HL-60 (cell line): ENCODE results near the gene CHD2.

Source experiments
- DNase-seq, 2 experiments: peaks; one replicate each; pipeline ENCODE4 v3.0.0-alpha.2; 2010 to 2020; ENCODE audit warnings: low read depth in 1 of 2, low spot score in 1 of 2
- H3K27ac ChIP-seq: fragments of 250-450 bp; sonication (Bioruptor Pico); replicated peaks from 2 replicates; pipeline ENCODE4 v1.5.1; 2020; ENCODE audit warnings: mild to moderate bottlenecking, moderate library complexity
- H3K27me3 ChIP-seq: fragments of 250-450 bp; sonication (Bioruptor Pico); 2 replicates; pipeline ENCODE4 v1.5.1; 2021; ENCODE audit warnings: mild to moderate bottlenecking, moderate library complexity; ENCODE audit not compliant: insufficient read depth, poor library complexity, severe bottlenecking
- H3K4me3 ChIP-seq: replicated peaks from 2 replicates; pipeline ENCODE4 v1.5.1; 2011; ENCODE audit warnings: mild to moderate bottlenecking, control low read depth, low read length; ENCODE audit not compliant: insufficient read depth
- CTCF ChIP-seq: IDR thresholded peaks from one replicate; pipeline ENCODE4 v1.5.1; 2011; ENCODE audit warnings: low read length, control low read depth, inconsistent platforms; ENCODE audit not compliant: insufficient read depth
- GABPA ChIP-seq: IDR thresholded peaks from 2 replicates; pipeline ENCODE4 v1.6.1; 2012; ENCODE audit warnings: low read depth
- POLR2AphosphoS5 ChIP-seq: IDR thresholded peaks from 2 replicates; pipeline ENCODE4 v1.6.1; 2012; ENCODE audit warnings: low read depth
- REST ChIP-seq: IDR thresholded peaks from 2 replicates; pipeline ENCODE4 v1.6.1; 2012; ENCODE audit warnings: low read depth; ENCODE audit not compliant: insufficient replicate concordance
- SPI1 ChIP-seq: IDR thresholded peaks from 2 replicates; pipeline ENCODE4 v1.6.1; 2012; ENCODE audit warnings: low read depth, mild to moderate bottlenecking, borderline replicate concordance

The CHD2 gene

DNA sequence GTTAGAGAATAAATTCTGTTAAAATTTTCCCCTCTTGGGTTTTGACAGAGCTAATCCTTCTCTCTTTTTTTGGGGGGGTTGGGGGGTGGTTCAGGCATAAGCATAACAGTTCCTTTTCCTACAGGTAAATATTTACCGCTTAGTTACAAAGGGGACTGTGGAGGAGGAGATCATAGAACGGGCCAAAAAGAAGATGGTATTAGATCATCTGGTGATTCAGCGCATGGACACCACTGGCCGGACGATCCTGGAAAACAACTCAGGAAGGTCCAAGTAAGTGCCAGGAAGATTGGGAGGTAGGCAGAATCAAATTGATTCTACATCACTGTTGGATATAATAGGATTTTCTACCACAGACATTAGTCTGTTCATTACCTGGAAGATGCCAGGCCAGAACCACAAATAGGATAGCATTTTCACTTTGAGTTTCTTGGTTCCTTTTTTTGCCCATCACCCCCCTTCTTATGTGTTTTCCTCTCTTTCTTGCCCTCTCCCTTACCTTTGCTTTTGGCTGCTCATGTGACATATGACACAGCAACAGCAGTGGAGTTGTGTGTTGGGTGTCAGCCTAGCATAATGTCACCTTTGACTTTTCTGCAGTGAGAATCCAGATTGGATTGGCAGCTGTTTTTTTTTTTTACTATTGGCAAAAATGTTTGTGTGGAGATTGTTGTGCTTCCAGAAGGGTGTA is 79.0 kb downstream of the CHD2 start:
- no peak for DNase-seq
- Histone ChIP-seq H3K27ac (no peak overlapping the region), H3K4me3 (no peak overlapping the region), H3K27me3 (no peaks in the 10 kb centered on the region)
- TF ChIP-seq GABPA = no peak
- no peak for TF ChIP-seq REST
- no peak for TF ChIP-seq CTCF
- no peak for TF ChIP-seq POLR2AphosphoS5
- TF ChIP-seq SPI1 = no peak

DNA sequence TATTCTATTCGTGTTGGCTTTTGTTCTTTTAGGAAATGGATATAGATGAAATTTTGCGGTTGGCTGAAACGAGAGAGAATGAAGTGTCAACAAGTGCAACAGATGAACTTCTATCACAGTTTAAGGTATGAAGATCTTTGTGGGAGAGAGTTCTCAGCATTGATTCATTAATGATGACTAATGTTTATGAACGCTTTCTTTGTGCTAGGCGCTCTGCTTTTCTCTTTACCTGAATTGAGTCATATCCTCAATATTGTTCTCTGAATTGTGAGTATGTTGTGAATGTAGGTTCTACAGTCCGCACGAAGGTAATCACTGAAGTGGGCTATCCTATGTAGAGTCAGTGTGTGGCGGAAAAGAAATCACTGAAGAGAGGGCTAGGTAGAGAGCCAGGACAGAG is 81.2 kb downstream of the CHD2 start:
- no peak for TF ChIP-seq CTCF
- TF ChIP-seq REST = no peak
- no peak for TF ChIP-seq GABPA
- no peak for TF ChIP-seq POLR2AphosphoS5
- no peak for TF ChIP-seq SPI1
- no peak for DNase-seq
- no peak overlapping the region for H3K4me3 ChIP-seq
- H3K27ac ChIP-seq = no peak overlapping the region
- H3K27me3 ChIP-seq = no peaks in the 10 kb centered on the region

DNA sequence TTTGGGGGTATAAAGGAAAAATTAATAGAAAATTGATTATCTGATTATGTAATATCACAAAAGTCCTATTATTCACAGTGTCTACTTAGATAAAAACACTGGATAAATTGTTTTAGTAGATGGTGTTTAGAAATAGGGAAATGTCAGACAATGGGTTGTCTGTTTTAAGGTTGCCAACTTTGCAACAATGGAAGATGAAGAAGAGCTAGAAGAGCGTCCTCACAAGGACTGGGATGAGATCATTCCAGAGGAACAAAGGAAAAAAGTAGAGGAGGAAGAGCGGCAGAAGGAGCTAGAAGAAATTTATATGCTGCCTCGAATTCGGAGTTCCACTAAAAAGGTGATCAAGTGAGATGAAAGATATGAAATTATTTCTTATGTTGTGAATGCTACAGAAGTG is 84.0 kb downstream of the CHD2 start:
- H3K27me3 ChIP-seq = no peaks in the 10 kb centered on the region
- no peak overlapping the region for H3K4me3 ChIP-seq
- no peak for TF ChIP-seq GABPA
- no peak for DNase-seq
- H3K27ac ChIP-seq = no peak overlapping the region

DNA sequence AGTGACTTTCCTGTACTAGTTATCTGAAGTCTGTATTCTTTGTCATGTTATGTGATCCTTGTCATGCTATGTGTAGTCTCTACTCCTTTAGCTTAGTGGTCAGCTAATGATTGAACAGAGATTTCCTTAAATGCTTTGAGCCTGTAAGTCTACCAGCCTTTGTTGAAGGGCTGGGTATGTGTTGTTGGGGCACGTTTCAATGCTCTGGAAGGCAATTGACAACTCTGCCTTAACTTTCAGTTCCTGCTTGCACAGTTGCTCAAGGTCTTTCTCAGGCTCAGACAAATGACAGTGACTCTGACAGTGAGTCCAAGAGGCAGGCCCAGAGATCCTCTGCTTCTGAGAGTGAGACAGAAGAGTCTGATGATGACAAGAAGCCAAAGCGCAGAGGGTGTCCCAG is 89.3 kb downstream of the CHD2 start:
- TF ChIP-seq CTCF (no peak), POLR2AphosphoS5 (no peak), REST (no peak), GABPA (no peak), SPI1 (no peak)
- no peak overlapping the region for H3K27ac ChIP-seq
- DNase-seq = no peak
- no peak overlapping the region for H3K4me3 ChIP-seq
- H3K27me3 ChIP-seq = no peaks in the 10 kb centered on the region
